Stimulated activated CD4-positive, alpha-beta T cell treated with anti-CD3 and anti-CD28 coated beads, Interleukin-2, amount 100 ng/mL, for 4 hours (primary cell): ENCODE measurements around the gene MTX1.
A peak's percentile ranks its signal among the peaks of the same experiment; 100 is the strongest.
"Not testable (repeated sequence)": the region's sequence is repeated elsewhere in the genome, so short reads cannot be mapped to it uniquely, and the experiment has no call there.

ENCODE experiments used
- DNase-seq: peaks from one replicate; pipeline ENCODE4 v3.0.0-alpha.2; 2020; ENCODE audit warnings: low read depth

Gene MTX1

DNA sequence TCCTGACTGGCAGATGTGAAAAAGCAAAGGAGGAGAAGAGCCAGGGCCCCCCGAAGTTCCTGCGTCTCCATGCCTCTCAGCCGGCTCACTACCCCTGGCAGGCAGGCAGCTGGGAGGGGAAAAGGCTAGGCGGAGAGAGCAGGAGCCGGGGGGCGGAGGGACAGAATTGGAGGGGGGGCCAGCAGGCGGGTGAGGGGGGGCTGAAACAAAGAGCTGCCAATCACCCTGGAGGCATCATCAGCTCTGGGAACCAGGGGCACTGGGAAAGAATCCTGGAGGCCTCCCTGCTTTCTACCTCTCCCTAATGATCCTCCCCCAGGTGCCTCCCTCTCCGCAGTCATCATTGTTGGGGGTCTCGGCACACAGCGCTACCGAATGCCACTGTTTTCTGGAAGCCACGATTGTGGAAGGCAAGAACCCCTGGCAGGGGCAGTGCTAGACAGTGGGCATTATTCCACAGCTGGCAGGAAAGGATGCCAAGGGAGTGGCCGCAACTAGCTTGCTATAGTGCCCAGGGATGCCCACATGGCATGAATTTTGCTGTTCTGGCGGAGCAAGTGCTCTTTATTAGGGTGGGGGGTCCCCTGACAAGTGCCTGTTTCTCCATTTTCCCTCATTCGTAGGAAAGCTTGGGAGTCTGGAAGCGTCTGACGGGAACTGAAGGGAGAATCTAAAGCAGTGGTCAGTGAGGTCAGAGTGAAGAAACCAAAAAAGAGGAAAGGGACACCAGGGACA, 522 bp upstream of the MTX1 start, which contains the start of gene THBS3:
TSS of gene THBS3 (minus strand) at position 92 of the 735 bp plus-strand sequence. CDS start at position 71, 21 bp downstream.
- no peak for DNase-seq

DNA sequence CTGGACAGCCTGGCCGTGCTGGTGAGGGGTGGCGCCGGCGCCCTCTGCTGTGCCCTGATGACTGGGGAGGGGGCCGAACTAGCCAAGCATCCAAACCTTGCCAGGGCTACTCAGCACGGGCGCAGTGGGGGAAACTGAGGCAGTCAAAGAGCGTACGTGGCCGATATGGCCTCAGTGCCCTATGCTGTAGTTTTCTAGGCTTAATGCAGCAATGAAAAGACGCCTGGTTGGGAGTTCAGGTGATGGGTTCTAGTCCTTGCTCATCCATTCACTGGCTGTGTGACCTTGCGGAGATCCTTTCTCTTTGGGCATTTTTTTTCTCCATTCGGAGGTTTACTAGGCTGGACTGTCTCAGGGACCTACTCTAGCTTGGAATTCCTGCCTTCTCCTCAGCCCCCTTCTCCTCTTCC, 822 bp downstream of the MTX1 start:
- no peak for DNase-seq

DNA sequence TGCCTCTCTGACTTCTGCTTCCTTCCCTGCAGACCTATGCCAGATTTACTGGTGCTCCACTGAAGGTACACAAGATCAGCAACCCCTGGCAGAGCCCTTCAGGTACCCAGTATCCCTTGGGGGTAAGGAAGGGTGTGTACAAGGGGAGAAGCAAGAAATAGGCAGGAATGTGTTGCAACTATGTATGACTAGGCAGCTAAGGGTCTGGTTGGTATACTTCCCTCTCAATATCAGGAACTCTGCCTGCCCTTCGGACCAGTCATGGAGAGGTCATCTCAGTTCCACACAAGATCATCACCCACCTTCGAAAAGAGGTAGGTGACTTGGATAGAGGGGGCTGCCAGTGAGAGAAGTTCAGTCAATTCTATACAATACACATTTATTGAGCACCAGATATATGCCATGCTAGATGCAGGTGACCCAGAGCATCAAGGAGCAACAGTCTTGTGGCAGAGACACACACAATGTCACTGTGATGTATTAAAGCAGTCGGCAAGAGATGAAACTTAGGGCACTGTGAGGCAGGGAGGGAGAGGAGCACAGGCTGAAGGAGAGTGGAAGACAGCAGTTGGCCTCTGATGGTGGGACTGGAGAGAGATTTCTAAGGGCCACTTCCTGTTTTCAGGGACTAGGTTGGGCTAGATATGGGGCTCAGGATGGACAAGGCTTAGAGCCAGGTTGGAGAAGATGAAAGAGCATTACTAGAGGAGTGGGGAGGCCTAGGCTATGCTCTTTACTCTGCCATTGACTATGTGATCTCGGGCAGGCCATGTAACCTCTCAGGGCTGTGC, 2.0 kb downstream of the MTX1 start:
- DNase-seq, result no peak

DNA sequence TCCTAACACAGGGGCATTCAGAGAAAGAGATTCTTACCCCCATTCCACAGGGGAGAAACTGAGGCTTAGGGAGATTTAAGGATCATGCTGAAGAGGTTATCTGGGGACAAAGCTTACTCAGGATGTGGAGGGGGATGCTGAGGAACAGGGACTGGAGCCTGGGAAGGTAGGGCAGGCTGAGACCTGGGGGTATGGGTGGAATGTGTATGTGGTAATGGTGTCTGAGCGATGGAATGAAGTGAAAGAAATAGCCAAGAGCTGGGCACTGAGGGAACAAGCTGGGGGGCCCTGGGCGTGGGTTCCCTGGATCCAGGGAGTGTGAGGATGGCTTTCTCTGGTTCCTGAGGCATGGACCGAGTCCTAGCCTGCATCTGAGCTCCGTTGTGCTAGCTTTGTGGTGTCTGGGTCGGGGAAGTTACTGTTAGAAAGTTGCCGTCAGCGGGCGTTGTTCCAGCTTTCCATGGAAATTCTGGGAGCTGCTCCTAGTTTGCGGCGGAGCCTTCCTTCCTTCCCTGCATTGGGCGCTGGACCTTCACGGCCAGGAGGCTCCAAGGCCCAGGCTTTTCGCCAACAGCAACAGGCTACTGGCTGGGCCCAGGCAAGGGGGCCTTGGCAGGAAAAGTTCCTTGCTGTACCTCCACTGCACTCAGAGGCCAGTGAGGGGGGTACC, 3.0 kb downstream of the MTX1 start:
- DNase-seq, result not testable (repeated sequence)

DNA sequence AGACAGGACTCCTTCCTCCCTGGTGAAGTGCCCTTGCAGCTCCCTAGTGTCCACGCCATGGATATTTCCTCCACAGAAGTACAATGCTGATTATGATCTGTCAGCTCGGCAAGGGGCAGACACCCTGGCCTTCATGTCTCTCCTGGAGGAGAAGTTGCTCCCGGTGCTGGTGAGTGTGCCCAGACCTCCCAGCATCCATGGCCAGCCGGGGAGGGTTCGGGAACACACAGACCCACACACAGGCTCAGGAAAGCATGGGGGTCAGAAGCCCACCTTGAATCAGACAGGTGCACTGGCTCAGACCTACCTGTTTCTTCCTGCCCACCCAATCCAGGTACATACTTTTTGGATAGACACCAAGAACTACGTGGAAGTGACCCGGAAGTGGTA, 3.6 kb downstream of the MTX1 start:
- DNase-seq, result not testable (repeated sequence)

DNA sequence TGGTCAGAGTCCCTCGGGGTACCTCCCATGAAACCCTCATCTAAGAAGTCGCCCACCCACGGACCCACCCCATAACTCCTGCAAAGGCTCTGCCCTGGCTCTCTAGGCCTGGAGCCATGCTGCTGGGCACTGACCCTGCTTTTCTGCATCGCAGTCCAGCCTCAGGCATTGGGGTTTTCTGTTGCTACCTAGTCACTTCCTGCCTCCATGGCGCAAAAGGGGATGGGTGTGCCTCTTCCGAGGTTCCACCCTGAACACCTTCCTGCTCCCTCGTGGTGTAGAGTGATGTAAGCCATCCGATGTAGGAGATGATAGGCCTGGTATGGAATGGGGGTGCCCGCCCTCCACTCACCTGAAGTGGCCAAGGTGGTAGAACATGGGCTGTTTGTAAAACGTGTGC, 6.2 kb downstream of the MTX1 start:
- not testable (repeated sequence) for DNase-seq

DNA sequence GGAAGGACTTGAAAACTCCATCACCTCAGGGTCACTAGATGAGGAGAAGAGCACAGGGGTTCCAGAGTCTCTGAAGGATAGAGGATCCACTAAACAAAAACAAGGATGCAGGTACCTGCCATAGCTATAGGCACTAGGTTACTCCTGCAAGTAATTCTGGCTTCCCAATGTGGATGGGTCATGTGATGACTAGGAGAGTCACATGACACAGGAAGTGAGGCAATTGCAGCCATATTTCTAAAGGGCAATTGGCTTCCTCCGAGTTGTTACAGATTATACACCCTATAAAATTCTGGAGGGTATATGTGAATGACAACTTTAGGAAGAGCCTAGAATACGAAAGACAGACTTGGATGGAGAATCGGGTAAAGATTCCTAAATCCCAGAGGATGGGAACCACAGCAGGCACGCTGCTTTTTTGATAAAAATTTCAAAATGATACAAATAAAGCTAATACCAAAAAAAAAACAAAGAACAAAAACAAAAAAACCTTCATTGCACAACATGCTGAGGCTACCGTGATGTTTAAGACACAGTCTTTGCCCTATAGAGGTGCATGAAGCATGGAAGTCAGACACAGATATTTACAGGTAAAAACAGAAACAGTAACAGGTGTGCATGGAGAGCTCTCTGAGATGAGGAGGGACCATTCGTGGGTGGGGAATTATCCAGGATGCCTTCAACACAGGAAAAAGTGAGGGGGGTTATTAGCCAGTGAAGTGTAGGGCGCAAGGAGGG, 10.5 kb downstream of the MTX1 start:
- no peak for DNase-seq

DNA sequence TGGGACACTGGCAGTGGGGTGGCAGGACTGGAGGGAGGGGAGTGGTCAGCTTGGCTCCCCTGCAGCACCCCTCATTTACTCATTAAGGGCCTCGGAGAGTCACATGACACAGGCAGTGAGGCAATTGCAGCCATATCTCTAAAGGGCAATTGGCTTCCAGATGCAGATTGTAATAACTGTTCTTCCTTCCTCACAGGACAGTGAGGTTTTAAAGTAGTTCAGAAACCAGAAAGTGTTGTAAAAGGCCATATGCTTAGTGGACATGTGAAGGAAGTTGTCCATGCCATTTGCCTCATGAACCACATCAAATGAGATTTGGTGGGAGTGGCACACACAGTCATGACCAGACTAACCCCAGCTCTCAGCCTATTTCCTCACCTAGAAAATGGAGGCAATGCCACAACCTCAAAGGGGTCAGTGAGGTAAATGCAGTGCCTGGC, 11.1 kb downstream of the MTX1 start:
- no peak for DNase-seq

DNA sequence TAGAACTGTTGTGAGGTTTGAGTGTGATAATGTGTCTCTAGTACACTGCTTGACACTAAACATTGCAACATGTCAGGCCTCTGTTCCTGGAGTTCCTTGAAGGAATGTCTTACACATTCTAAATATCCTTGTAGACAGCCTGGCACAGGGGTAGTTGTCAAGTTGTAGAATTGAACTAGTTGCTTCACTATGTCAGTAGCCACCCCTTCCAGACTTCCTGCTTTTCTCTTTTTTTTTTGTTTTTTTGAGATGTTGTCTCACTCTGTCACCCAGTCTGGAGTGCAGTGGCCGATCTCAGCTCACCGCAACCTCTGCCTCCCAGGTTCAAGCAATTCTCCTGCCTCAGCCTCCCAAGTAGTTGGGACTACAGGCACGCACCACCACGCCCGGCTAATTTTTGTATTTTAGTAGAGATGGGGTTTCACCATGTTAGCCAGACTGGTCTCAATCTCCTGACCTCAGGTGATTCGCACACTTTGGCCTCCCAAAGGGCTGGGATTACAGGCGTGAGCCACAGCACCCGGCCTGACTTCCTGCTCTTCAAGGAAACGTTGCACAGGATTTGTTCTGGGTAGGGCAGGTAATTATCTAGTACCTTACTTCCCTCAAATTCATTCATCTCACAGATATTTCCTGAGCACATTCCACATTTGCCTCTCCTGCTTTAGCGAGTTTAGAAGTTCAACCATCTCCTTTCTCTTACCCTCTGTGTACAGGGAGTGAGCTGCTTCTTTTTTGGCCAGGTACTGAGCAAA, 11.9 kb downstream of the MTX1 start:
- DNase-seq, result not testable (repeated sequence)

DNA sequence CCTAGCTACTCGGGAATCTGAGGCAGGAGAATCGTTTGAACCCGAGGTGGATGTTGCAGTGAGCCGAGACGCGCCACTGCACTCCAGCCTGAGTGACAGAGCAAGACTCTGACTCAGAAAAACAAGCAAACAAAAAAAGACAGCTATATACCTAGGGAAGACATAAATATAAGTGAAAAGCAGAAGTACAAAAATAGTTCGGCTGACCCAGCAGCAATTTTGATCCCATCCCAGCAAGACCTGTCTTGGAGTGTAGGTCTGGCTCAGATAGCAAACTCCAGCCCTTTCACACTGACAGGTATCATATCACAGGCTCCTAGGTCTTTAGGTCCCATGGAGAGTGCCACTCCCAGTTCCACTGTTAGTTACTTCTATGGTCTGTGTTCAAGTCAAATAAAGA, 14.6 kb downstream of the MTX1 start:
- no peak for DNase-seq

DNA sequence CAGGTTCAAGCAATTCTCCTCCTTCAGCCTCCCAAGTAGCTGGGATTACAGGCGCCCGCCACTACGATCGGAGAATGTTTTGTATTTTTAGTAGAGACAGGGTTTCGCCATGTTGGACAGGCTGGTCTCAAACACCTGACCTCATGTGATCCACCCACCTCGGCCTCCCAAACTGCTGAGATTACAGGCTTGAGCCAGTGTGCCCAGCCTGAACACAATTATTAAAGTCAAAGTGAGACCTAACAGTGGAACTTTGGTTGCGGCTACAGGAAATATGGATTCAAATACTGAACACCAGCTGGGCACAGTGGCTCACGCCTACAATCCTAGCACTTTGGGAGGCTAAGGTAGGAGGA, 16.9 kb downstream of the MTX1 start:
- not testable (repeated sequence) for DNase-seq

DNA sequence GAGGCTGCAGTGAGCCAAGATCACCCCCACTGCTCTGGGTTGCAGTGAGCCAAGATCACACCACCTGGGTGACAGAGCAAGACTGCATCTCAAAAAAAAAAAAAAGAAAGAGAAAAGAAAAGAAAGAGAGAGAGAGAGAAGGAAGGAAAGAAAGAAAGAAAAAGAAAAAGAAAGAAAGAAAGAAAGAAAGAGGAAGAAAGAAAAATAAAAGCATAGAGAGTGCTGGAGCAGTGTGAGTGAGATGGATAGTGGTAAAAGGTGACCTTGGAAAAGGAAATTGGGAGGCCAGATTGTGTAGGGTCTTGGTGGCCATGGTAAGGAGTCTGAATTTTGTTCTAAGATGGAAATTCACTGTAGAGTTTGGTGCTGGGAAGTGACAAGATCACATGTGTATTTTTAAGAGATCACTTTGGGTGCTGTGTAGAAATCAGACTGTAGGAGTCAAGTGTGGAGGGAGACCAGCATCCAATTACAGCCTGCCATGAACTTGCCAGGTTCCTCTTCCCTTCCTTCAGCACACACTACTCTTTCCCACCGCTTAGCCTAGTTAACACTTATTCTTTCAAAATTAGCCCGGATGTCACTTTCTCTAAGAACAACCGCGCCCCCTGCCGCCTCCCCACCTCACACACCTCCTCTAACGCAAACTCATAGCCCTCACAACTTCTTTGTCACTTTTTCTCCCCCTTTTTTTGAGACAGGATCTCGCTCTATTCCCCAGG, 17.9 kb downstream of the MTX1 start:
- DNase-seq, result peak; percentile 72

DNA sequence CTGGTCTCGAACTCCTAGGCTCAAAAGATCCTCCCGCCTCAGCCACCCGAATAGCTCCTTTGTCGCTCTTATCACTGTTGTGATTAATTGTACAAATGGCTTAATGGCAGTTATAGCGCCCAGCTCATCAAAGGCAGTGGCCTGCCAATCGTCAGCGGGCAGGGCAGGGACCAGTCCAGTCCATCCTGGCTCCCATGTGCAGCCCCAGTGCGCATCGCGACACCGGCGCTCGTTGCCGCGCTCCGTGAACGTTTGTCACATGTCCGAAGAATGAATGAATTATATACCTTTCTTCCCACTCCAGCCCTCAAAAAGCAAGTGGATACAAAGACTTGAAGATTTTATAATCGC, 18.4 kb downstream of the MTX1 start:
- no peak for DNase-seq

DNA sequence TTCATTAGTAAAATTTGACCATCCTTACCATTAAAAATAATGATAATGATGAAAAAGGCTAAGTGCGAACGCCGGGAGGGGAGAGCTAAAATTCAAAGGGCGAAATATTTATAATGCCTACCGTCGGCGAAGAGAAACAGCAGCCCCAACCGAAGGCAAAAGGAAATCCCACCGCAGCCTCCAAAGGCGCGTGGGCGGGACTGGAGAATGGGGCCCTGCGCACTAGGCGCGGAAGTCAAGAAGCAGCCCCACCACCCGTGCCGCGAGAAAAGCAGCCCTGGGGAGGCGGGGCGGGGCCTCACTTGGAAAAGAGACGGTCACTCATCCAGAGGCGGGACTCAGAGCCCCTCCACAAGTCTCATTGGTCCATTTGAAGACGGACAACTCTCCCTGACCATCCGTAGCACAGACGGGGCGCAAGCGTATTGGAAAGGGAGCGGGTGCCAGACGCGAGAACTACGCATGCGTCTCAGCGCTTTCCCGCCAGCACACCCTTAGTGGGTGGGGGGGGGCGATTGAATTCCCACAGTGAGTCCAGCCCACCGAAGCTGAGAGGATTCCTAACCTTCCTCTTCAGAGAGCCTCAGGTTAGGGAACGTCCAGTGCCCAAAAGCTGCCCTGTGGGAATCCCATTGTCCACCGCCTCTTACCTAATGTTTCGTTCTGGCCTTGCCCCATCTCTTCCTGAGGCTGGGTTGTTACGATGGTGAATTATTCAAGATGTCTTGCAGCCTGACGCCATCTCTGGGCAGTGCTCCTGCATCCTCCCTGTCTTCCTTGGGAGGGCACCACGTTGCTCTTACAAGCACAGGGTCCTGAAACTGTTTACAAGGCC, 19.0 kb downstream of the MTX1 start:
- peak; percentile 97 for DNase-seq

DNA sequence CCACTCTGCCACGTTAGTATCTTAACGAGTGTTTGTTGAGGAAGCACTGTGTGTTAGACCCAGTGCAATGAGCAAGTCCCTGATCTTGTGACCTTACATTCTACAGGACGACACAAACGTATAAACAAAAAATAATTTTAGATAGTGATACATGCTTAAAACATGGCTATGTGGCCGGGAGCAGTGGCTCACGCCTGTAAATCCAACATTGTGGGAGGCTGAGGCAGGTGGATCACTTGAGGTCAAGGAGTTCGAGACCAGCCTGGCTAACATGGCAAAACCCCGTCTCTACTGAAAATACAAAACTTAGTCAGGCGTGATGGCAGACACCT, 19.6 kb downstream of the MTX1 start:
- no peak for DNase-seq

DNA sequence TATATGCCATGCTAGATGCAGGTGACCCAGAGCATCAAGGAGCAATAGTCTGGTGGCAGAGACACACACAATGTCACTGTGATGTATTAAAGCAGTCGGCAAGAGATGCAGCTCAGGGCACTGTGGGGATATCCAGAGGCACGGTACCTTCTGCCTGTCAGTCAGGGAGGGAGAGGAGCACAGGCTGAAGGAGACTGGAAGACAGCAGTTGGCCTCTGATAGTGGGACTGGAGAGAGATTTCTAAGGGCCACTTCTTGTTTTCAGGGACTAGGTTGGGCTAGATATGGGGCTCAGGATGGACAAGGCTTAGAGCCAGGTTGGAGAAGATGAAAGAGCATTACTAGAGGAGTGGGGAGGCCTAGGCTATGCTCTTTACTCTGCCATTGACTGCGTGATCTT, 22.8 kb downstream of the MTX1 start:
- not testable (repeated sequence) for DNase-seq

DNA sequence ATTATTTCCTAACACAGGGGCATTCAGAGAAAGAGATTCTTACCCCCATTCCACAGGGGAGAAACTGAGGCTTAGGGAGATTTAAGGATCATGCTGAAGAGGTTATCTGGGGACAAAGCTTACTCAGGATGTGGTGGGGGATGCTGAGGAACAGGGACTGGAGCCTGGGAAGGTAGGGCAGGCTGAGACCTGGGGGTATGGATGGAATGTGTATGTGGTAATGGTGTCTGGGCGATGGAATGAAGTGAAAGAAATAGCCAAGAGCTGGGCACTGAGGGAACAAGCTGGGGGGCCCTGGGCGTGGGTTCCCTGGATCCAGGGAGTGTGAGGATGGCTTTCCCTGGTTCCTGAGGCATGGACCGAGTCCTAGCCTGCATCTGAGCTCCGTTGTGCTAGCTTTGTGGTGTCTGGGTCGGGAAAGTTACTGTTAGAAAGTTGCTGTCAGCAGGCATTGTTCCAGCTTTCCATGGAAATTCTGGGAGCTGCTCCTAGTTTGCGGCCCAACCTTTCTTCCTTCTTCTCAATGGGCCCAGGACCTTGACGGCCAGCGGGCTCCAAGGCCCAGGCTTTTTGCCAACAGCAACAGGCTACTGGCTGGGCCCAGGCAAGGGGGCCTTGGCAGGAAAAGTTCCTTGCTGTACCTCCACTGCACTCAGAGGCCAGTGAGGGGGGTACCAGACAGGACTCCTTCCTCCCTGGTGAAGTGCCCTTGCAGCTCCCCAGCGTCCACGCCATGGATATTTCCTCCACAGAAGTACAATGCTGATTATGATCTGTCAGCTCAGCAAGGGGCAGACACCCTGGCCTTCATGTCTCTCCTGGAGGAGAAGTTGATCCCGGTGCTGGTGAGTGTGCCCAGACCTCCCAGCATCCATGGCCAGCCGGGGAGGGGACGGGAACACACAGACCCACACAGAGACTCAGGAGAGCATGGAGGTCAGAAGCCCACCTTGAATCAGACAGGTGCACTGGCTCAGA, 23.8 kb downstream of the MTX1 start:
- DNase-seq, result not testable (repeated sequence)

DNA sequence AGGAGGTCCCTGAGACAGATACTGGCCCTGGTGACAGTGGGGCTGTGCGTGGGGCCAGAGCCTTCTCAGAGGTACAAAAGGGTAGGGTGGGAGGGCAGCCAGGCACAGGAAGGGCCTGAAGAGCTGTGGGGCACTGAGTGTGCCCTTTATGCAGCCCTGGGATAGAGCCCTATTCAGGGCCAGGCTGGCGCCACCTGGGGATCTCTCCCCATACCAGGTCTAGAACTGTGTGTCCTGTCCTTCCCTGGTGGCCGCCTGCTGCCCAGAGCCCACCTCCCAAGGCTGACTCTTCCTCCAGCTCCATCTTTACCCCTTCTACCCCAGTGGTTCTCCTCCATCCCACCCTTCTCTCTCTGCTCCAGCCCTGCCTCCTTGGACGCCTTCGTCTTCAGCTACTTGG, 25.0 kb downstream of the MTX1 start:
- not testable (repeated sequence) for DNase-seq

DNA sequence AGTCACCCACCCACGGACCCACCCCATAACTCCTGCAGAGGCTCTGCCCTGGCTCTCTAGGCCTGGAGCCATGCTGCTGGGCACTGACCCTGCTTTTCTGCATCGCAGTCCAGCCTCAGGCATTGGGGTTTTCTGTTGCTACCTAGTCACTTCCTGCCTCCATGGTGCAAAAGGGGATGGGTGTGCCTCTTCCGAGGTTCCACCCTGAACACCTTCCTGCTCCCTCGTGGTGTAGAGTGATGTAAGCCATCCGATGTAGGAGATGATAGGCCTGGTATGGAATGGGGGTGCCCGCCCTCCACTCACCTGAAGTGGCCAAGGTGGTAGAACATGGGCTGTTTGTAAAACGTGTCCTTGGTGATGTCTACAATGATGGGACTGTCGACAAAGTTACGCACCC, 26.9 kb downstream of the MTX1 start:
- DNase-seq, result not testable (repeated sequence)
